Mucosa of descending colon (tissue), 3 donors: ENCODE data around the gene PREPL. TPM values are rescaled to one million over a fixed set of nuclear protein-coding genes. Genes with fewer than 3 reads are reported as not detected.

ENCODE experiments used
- ATAC-seq: fragments of 200-7000 bp; cut with Tn5 transposase; one replicate; pipeline ENCODE4 v1.9.1; 2020; ENCODE audit warnings: mild to moderate bottlenecking, moderate library complexity
- DNase-seq, 3 donors: peaks; one replicate each; pipeline ENCODE4 v3.0.0-alpha.2; 2020
- H3K36me3 ChIP-seq: fragments of 200-600 bp; one replicate; pipeline ENCODE4 v1.8.0; 2021; ENCODE audit warnings: low read depth, mild to moderate bottlenecking
- H3K4me1 ChIP-seq: fragments of 200-600 bp; one replicate; pipeline ENCODE4 v1.8.0; 2021; ENCODE audit warnings: low read depth, mild to moderate bottlenecking
- H3K4me3 ChIP-seq: fragments of 200-600 bp; one replicate; pipeline ENCODE4 v1.8.0; 2021; ENCODE audit warnings: mild to moderate bottlenecking
- H3K9me3 ChIP-seq: fragments of 200-600 bp; one replicate; pipeline ENCODE4 v1.8.0; 2021; ENCODE audit warnings: mild to moderate bottlenecking
- CTCF ChIP-seq: fragments of 200-600 bp; IDR thresholded peaks from one replicate; pipeline ENCODE4 v1.8.0; 2022; ENCODE audit warnings: antibody characterized with exemption, mild to moderate bottlenecking
- intact Hi-C, 2 donors: fragments of 100-400 bp; cut with DNase I in 1 of 2; cut with micrococcal nuclease in 1 of 2; formaldehyde crosslinking; loops; one replicate each; pipeline versions ENCODE4 v1.11.0 to v1.11.1; 2022; cut with DNase I, micrococcal nuclease
- total RNA-seq, 3 donors: library from RNA; stranded (reverse); fragmentation: NEBNext Ultra II Directional in 2 of 3; extraction: Animal tissue kit (Norgen Biotek cat#: 25700) in 2 of 3; gene quantifications; one replicate each; pipeline versions ENCODE4 v1.2.1 to v1.2.4, GENCODE V29; 2021 to 2023
- donor health status: DM: no; HTN: no; CAD: no; lungs with moderate emphysema.
- donor health status: DM: no; HTN: no; CAD: no.
- donor health status: DM: no; HTN: yes; CAD: no.

The PREPL gene
- total RNA-seq, 3 donors from 2014 or later: 32.5 to 48.7 (median 32.5) TPM

GRCh38 chr2:44267796-44268648 lies 93.3 kb downstream of the PREPL start:
- H3K4me3 ChIP-seq: no peak overlapping the region
- no peaks in the 10 kb centered on the region for H3K36me3 ChIP-seq
- TF ChIP-seq CTCF: no peak
- intact Hi-C loops: no loop called here
- no peaks in the 10 kb centered on the region for H3K4me1 ChIP-seq
- no peak for DNase-seq
- no peaks in the 10 kb centered on the region for H3K9me3 ChIP-seq
- no peak for ATAC-seq

Other genes starting within 250 kb of the PREPL start
- 10 to 100 TPM; 59.8 to 75.4 (median 65.2) TPM for gene PPM1B, start 192.6 kb downstream of the PREPL start, total RNA-seq
- gene SLC3A1, start 86.0 kb downstream of the PREPL start, total RNA-seq: 100 to 1,000 TPM in 1 of 3 donors, 10 to 100 TPM in 2; 28.1 to 101 (median 64.1) TPM
- 10 to 100 TPM; 13.2 to 16.0 (median 14.1) TPM for gene CAMKMT, start 453 bp upstream of the PREPL start, total RNA-seq